HepG2 (cell line): ENCODE data around the gene PDLIM5. TPM values are rescaled to one million over a fixed set of nuclear protein-coding genes. Genes with fewer than 3 reads are reported as not detected.

Experiments
- ATAC-seq: fragments of 200-7000 bp; cut with Tn5 transposase; 3 replicates; pipeline ENCODE4 v1.9.1; 2020; ENCODE audit warnings: mild to moderate bottlenecking, moderate library complexity
- BruUV-seq: library from RNA; stranded (reverse); fragments of 400-500 nt; replicated peaks from 2 replicates; lab custom pipeline; 2021; lab: Mats Ljungman, UMichigan
- CTCF ChIA-PET: fragments of 300-600 bp; formaldehyde crosslinking; extraction: SDS; loops from one replicate; lab custom pipeline; 2021; ENCODE audit warnings: low total read pairs, inconsistent platforms, low intra/inter-chr PET ratio; lab: Yijun Ruan, JAX
- POLR2A ChIA-PET: fragments of 350-600 bp; sonication (Branson Sonifier 250); formaldehyde crosslinking; loops from one replicate; lab custom pipeline; 2020; ENCODE audit warnings: antibody characterized with exemption, inconsistent platforms; lab: Yijun Ruan, JAX
- DNase-seq: peaks from one replicate; pipeline ENCODE4 v3.0.0-alpha.2; 2015; ENCODE audit warnings: low spot score
- FAIRE-seq: peaks from 3 replicates; lab custom pipeline; 2011; peaks lifted over from hg19 to GRCh38; lab: Jason Lieb, UNC
- H2AFZ ChIP-seq: one replicate; pipeline ENCODE4 v1.6.1; 2011; ENCODE audit warnings: low read length, inconsistent platforms
- H3K27ac ChIP-seq: fragments of 300-600 bp; 3 replicates; pipeline ENCODE4 v1.8.0; 2011; ENCODE audit warnings: mixed run types, mild to moderate bottlenecking, mixed read lengths, low read length, inconsistent platforms; ENCODE audit not compliant: insufficient read depth; ENCODE audit errors: extremely low read length
- H3K27me3 ChIP-seq, 2 experiments: fragments of 200-600 bp in 1 of 2; 2 replicates in 1 of 2; 3 replicates in 1 of 2; pipeline versions ENCODE4 v1.6.0 to v1.8.0; 2011; ENCODE audit warnings: low read length in 2 of 2, mild to moderate bottlenecking in 2 of 2, moderate library complexity in 2 of 2, inconsistent platforms in 1 of 2; ENCODE audit not compliant: insufficient read depth in 2 of 2, control insufficient read depth in 1 of 2
- H3K36me3 ChIP-seq, 2 experiments: fragments of 200-600 bp in 1 of 2; replicated peaks in 1 of 2; 2 replicates in 1 of 2; 3 replicates in 1 of 2; pipeline versions ENCODE4 v1.5.1 to v1.8.0; 2011; ENCODE audit warnings: low read length in 2 of 2, inconsistent platforms in 1 of 2; ENCODE audit not compliant: insufficient read depth in 2 of 2, control insufficient read depth in 1 of 2
- H3K4me1 ChIP-seq: 2 replicates; pipeline ENCODE4 v1.5.1; 2012; ENCODE audit warnings: low read length, inconsistent platforms; ENCODE audit not compliant: insufficient read depth
- H3K4me2 ChIP-seq: 2 replicates; pipeline ENCODE4 v1.6.0; 2011; ENCODE audit warnings: low read depth, low read length, inconsistent platforms
- H3K4me3 ChIP-seq, 3 experiments: fragments of 200-600 bp in 1 of 3; sonication (generic), shearing (Covaris generic) in 1 of 3; replicated peaks in 1 of 3; 2 replicates each; pipeline ENCODE4 v1.5.1; 2011 to 2016; ENCODE audit warnings: low read length in 3 of 3, inconsistent platforms in 2 of 3, low read depth in 2 of 3, mild to moderate bottlenecking in 2 of 3, control low read depth in 1 of 3, mixed read lengths in 1 of 3; ENCODE audit not compliant: insufficient read depth in 1 of 3
- H3K79me2 ChIP-seq: one replicate; pipeline ENCODE4 v1.6.1; 2011; ENCODE audit warnings: low read length, inconsistent platforms; ENCODE audit not compliant: insufficient read depth
- H3K9ac ChIP-seq: 2 replicates; pipeline ENCODE4 v1.6.0; 2011; ENCODE audit warnings: mild to moderate bottlenecking, low read depth, low read length, inconsistent platforms; ENCODE audit not compliant: insufficient read depth
- H3K9me3 ChIP-seq: 2 replicates; pipeline ENCODE4 v1.5.1; 2012; ENCODE audit warnings: mild to moderate bottlenecking, low read length
- H4K20me1 ChIP-seq: 2 replicates; pipeline ENCODE4 v1.6.0; 2011; ENCODE audit warnings: inconsistent platforms, mild to moderate bottlenecking, low read length, moderate library complexity; ENCODE audit not compliant: insufficient read depth
- HMGXB4 ChIP-seq, 2 experiments: sonication (generic) in 1 of 2; formaldehyde crosslinking in 1 of 2; IDR thresholded peaks; 2 replicates each; pipeline versions ENCODE4 v1.4.0 to v1.6.1; 2018 to 2020; ENCODE audit warnings: missing genetic modification reagents in 2 of 2, borderline replicate concordance in 1 of 2, low read depth in 1 of 2, mild to moderate bottlenecking in 1 of 2, missing biosample characterization in 1 of 2
- STAG1 ChIP-seq: sonication (generic); formaldehyde crosslinking; IDR thresholded peaks from 2 replicates; pipeline ENCODE4 v1.4.0; 2020; ENCODE audit warnings: missing genetic modification reagents
- TAF15 ChIP-seq: fragments of 200-400 bp; formaldehyde crosslinking; IDR thresholded peaks from one replicate; pipeline ENCODE4 v1.6.1; 2018; ENCODE audit warnings: mild to moderate bottlenecking, low read depth, low read length; ENCODE audit not compliant: poor library complexity, severe bottlenecking
- WGBS: methylation state at CpG from one replicate; pipeline ENCODE4 v1.1.6; 2017; ENCODE audit warnings: low lambda C conversion rate; 5-methylcytosine and 5-hydroxymethylcytosine counted together
- in situ Hi-C: cut with HindIII; loops from 2 replicates; pipeline ENCODE4 v1.10.0; 2017; ENCODE audit warnings: low pct_unique_long_range_greater_than_20kb; ENCODE audit not compliant: extremely low pct_ligation_motif_present
- intact Hi-C: fragments of 100-400 bp; cut with micrococcal nuclease; formaldehyde crosslinking; loops from one replicate; pipeline ENCODE4 v1.10.0; 2022; ENCODE audit not compliant: unreplicated experiment
- polyA plus RNA-seq, 8 experiments: library from polyadenylated mRNA; depleted of rRNA in 3 of 8; stranded (reverse) in 7 of 8; unstranded in 1 of 8; fragments of >200 nt; fragmentation: Illumina TruSeq in 4 of 8; extraction: Trizol in 4 of 8; gene quantifications; 2 replicates each; pipeline versions ENCODE4 v1.2.1 to v1.2.3, GENCODE V29; 2011 to 2016; ENCODE audit warnings: low read depth in 4 of 8, missing spikeins in 1 of 8, mixed read lengths in 1 of 8; ENCODE audit not compliant: insufficient read depth in 1 of 8
- total RNA-seq, 5 experiments: library from RNA; depleted of rRNA; stranded (reverse); fragments of >200 nt; fragmentation: Illumina TruSeq; extraction: Trizol; gene quantifications; 2 replicates each; pipeline ENCODE4 v1.2.3, GENCODE V29; 2016; ENCODE audit warnings: low read depth in 1 of 5
- TF ChIP-seq, protein P1 (sequence below): sonication (generic); formaldehyde crosslinking; conservative IDR thresholded peaks from 2 replicates; pipeline ENCODE4 v1.4.0; 2020; ENCODE audit warnings: mild to moderate bottlenecking, missing genetic modification reagents, moderate library complexity
- TF ChIP-seq, protein P2 (sequence below): sonication (generic); formaldehyde crosslinking; IDR thresholded peaks from 2 replicates; pipeline ENCODE4 v1.9.0; 2022; ENCODE audit warnings: low read depth, missing genetic modification reagents

PDLIM5 gene
- total and polyA plus RNA-seq, 2 of the 13 experiments (the other 11 are each of a cell fraction or from before 2014, with no cell fraction given), result 52.8 to 119 TPM

- Histone ChIP-seq H3K36me3 (peaks cover 7 to 10% of the 10 kb centered on the region in 2 experiments; a peak in 4 of 5 replicates), H3K27me3 (no peaks in the 10 kb centered on the region), H3K4me1 (peaks cover 28% of the 10 kb centered on the region), H3K27ac (no peak overlapping the region), H4K20me1 (no peaks in the 10 kb centered on the region), H3K79me2 (peaks cover 6% of the 10 kb centered on the region), H3K9ac (no peak overlapping the region), H2AFZ (no peak overlapping the region), H3K4me2 (no peak overlapping the region), H3K9me3 (no peaks in the 10 kb centered on the region), H3K4me3 (no peak overlapping the region)
- intact Hi-C loops, result no loop called here
- CTCF ChIA-PET, result no interaction called here
- no peak for FAIRE-seq
- WGBS, result 89% methylated on average over 4 of the region's 4 CpGs
- no peak for TF ChIP-seq TAF15
- TF ChIP-seq, protein P1, sequence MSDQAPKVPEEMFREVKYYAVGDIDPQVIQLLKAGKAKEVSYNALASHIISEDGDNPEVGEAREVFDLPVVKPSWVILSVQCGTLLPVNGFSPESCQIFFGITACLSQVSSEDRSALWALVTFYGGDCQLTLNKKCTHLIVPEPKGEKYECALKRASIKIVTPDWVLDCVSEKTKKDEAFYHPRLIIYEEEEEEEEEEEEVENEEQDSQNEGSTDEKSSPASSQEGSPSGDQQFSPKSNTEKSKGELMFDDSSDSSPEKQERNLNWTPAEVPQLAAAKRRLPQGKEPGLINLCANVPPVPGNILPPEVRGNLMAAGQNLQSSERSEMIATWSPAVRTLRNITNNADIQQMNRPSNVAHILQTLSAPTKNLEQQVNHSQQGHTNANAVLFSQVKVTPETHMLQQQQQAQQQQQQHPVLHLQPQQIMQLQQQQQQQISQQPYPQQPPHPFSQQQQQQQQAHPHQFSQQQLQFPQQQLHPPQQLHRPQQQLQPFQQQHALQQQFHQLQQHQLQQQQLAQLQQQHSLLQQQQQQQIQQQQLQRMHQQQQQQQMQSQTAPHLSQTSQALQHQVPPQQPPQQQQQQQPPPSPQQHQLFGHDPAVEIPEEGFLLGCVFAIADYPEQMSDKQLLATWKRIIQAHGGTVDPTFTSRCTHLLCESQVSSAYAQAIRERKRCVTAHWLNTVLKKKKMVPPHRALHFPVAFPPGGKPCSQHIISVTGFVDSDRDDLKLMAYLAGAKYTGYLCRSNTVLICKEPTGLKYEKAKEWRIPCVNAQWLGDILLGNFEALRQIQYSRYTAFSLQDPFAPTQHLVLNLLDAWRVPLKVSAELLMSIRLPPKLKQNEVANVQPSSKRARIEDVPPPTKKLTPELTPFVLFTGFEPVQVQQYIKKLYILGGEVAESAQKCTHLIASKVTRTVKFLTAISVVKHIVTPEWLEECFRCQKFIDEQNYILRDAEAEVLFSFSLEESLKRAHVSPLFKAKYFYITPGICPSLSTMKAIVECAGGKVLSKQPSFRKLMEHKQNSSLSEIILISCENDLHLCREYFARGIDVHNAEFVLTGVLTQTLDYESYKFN (CRISPR knock-in tag), result no peak
- TF ChIP-seq HMGXB4 (CRISPR knock-in tag; IDR thresholded peaks at IDR 0.05; ENCODE audit: borderline replicate concordance in 1 of 2, low read depth in 1 of 2), result no peak
- TF ChIP-seq STAG1 (CRISPR knock-in tag), result peak; percentile 21; the same call in 1 of the 2 replicates
- TF ChIP-seq, protein P2, sequence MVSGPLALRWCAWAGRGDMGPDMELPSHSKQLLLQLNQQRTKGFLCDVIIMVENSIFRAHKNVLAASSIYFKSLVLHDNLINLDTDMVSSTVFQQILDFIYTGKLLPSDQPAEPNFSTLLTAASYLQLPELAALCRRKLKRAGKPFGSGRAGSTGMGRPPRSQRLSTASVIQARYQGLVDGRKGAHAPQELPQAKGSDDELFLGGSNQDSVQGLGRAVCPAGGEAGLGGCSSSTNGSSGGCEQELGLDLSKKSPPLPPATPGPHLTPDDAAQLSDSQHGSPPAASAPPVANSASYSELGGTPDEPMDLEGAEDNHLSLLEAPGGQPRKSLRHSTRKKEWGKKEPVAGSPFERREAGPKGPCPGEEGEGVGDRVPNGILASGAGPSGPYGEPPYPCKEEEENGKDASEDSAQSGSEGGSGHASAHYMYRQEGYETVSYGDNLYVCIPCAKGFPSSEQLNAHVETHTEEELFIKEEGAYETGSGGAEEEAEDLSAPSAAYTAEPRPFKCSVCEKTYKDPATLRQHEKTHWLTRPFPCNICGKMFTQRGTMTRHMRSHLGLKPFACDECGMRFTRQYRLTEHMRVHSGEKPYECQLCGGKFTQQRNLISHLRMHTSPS (CRISPR knock-in tag), result no peak
- BruUV-seq, result no TSS peak
- in situ Hi-C loops, result no loop called here
- POLR2A ChIA-PET, result interaction anchor here (1.2 kb wide), 1 partner anchor 119 kb away, joined by 3 read pairs; no protein-coding TSS in a partner anchor
- ATAC-seq, result peak; percentile 38; the same call in 2 of the 3 replicates
- no peak for DNase-seq
Observed at GRCh38 chr4:94571298-94571697, 119.6 kb downstream of the PDLIM5 start.
